Fibroblast of skin of back (primary cell): Measurements from ENCODE around the gene MX2.
"Not testable (repeated sequence)": the region's sequence is repeated elsewhere in the genome, so short reads cannot be mapped to it uniquely, and the experiment has no call there.

ENCODE experiments used
- DNase-seq: peaks from one replicate; pipeline ENCODE4 v3.0.0-alpha.2; 2013

The MX2 gene

GRCh38 chr21:41387042-41387819, 25.4 kb downstream of the MX2 start:
- no peak for DNase-seq

GRCh38 chr21:41387824-41388223, 26.0 kb downstream of the MX2 start:
- DNase-seq, result no peak

- no peak for DNase-seq
Measured at GRCh38 chr21:41388259-41388658, 26.4 kb downstream of the MX2 start.

- DNase-seq, result no peak
Measured at GRCh38 chr21:41390043-41390639, 28.3 kb downstream of the MX2 start.

GRCh38 chr21:41393876-41394465, 32.1 kb downstream of the MX2 start:
- DNase-seq, result no peak

- no peak for DNase-seq
Measured at GRCh38 chr21:41396558-41397075, 34.8 kb downstream of the MX2 start.

GRCh38 chr21:41397471-41397891, 35.7 kb downstream of the MX2 start:
- no peak for DNase-seq

GRCh38 chr21:41398251-41398650, 36.4 kb downstream of the MX2 start:
- DNase-seq, result no peak

GRCh38 chr21:41398831-41399230, 37.0 kb downstream of the MX2 start:
- no peak for DNase-seq

- DNase-seq, result no peak
Measured at GRCh38 chr21:41399246-41399800, 37.5 kb downstream of the MX2 start.

- DNase-seq, result no peak
Measured at GRCh38 chr21:41402231-41402630, 40.4 kb downstream of the MX2 start.

- no peak for DNase-seq
Measured at GRCh38 chr21:41402796-41403195, 41.0 kb downstream of the MX2 start.

GRCh38 chr21:41403331-41403730, 41.5 kb downstream of the MX2 start:
- no peak for DNase-seq

GRCh38 chr21:41403966-41404365, 42.1 kb downstream of the MX2 start:
- no peak for DNase-seq

- no peak for DNase-seq
Measured at GRCh38 chr21:41405321-41405720, 43.5 kb downstream of the MX2 start.

- no peak for DNase-seq
Measured at GRCh38 chr21:41406340-41406739, 44.5 kb downstream of the MX2 start.

- DNase-seq, result no peak
Measured at GRCh38 chr21:41407541-41408460, 46.0 kb downstream of the MX2 start.

GRCh38 chr21:41410361-41410760, 48.5 kb downstream of the MX2 start:
- no peak for DNase-seq

- DNase-seq, result no peak
Measured at GRCh38 chr21:41410767-41411448, 49.1 kb downstream of the MX2 start.

GRCh38 chr21:41411449-41412089, 49.7 kb downstream of the MX2 start:
- DNase-seq, result peak; percentile 13

- DNase-seq, result not testable (repeated sequence)
Measured at GRCh38 chr21:41417505-41417904, 55.7 kb downstream of the MX2 start.
